Hematopoietic multipotent progenitor cell treated with erythropoietin and hydrocortisone succinate and interleukin-3 and kit ligand, for 6 days (in vitro differentiated cells): ENCODE results near the gene KMT2D.
"Not testable (repeated sequence)": the region's sequence is repeated elsewhere in the genome, so short reads cannot be mapped to it uniquely, and the experiment has no call there.

Experiments used
- DNase-seq: peaks from one replicate; pipeline ENCODE4 v3.0.0-alpha.2; 2015

Gene KMT2D

GRCh38 chr12:49088150-49088931 lies 27.7 kb upstream of the KMT2D start:
- peak; percentile 97 for DNase-seq

- DNase-seq: no peak
Observed at GRCh38 chr12:49086116-49086515, 25.5 kb upstream of the KMT2D start.

- DNase-seq: no peak
Observed at GRCh38 chr12:49084438-49084837, 23.8 kb upstream of the KMT2D start.

DNA sequence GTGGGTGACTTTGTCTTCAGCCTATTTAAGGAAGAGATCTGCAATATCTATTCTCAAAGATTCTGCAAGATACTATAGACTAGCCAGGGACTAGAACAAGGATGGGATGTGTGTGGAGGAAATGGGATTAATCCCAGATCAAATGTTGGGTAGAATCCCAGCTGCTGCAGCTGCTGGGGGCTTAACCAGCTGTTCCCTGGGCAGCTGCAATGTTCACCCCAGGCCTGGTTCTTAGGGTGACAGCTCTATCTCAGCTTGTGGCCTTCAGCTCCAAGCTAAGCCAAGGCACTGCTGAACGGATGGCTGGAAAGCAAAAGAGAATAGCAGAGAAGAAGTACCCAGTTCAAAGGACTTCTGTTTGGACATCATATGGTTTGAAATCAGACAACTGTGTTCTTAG lies 19.2 kb upstream of the KMT2D start:
- no peak for DNase-seq

DNA sequence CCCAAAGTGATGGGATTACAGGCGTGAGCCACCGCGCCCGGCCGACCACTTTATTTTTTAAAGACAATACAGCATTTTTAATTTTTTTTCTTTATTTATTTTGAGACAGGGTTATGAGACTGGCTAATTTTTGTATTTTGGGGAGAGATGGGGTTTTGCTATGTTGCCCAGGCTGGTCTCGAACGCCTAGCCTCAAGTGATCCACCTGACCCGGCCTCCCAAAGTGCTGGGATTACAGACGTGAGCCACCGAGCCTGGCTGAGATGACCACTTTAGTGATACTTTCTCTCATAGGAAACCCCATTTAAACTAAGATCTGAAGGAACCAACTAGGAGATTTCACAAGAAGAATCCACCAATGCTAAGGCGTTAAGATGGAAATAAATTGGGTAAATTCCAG lies 10.4 kb upstream of the KMT2D start:
- DNase-seq: no peak

GRCh38 chr12:49069507-49070346 lies 9.1 kb upstream of the KMT2D start, which contains the start of gene RHEBL1:
TSS of gene RHEBL1 (minus strand) at chr12:49069979. CDS start at chr12:49069785, 194 bp downstream.
- peak; percentile 99 for DNase-seq

GRCh38 chr12:49068879-49069506 lies 8.4 kb upstream of the KMT2D start:
- DNase-seq: no peak

GRCh38 chr12:49066120-49066519 lies 5.5 kb upstream of the KMT2D start:
- no peak for DNase-seq

GRCh38 chr12:49064767-49065152 lies 4.2 kb upstream of the KMT2D start:
- DNase-seq: no peak

DNA sequence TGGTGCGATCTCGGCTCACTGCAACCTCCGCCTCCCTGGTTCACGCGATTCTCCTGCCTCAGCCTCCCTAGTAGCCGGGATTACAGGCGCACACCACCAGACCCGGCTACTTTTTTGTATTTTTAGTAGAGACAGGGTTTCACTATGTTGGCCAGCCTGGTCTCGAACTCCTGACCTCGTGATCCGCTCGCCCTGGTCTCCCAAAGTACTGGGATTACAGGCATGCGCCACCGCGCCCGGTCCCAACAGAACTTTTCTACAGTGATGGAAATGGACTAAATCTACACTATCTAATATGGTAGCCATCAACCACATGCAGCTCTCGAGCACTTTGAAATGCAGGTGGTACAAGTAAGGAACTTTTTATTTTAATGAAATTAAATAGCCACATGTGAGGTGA lies 1.3 kb upstream of the KMT2D start:
- DNase-seq: not testable (repeated sequence)

- no peak for DNase-seq
Observed at GRCh38 chr12:49061157-49061650, 610 bp upstream of the KMT2D start.

GRCh38 chr12:49059299-49060171 lies 1.1 kb downstream of the KMT2D start:
- peak; percentile 65 for DNase-seq

- no peak for DNase-seq
Observed at GRCh38 chr12:49059045-49059298, 1.6 kb downstream of the KMT2D start.

- no peak for DNase-seq
Observed at GRCh38 chr12:49058366-49059044, 2.1 kb downstream of the KMT2D start.

DNA sequence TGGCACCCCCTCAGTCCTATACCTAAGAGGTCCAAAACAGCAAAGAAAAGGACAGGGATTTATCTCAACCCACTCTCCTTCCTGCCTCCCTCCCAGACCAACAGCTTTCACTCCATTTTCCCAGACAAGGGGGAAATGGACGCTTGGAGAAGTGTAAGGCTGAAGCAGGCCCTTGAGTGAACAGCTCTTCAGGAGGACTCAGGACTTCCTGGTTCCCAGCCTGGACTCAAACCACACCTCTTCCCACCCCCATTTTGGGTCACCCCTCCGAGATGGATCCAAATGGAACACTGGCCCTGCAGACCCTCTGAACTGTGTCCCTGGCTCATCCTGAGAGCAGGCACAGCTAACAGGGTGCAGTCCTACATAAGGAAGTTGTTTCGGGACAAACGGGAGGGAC lies 2.7 kb downstream of the KMT2D start:
- DNase-seq: peak; percentile 40

GRCh38 chr12:49055978-49056754 lies 4.4 kb downstream of the KMT2D start:
- DNase-seq: peak; percentile 94

GRCh38 chr12:49055092-49055491 lies 5.5 kb downstream of the KMT2D start:
- no peak for DNase-seq

DNA sequence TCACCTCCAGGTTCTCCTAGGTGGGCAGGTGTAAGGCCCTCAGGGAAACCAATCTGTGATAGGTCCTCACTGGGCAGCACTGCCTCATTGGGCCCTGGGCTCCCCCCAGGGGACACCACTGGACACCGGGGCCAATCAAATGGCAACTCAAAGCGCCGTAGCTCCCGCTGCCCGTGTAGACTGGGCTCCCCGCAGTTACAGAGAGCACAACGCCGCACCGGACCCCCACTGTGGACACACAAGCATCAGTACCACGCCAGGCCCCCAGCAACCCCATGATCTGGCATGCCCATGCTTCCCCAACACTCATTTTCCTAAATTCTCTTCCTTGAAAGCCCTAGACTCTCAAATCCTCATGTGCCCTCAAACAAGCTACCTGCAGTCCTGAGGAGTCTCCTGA lies 6.1 kb downstream of the KMT2D start:
- DNase-seq: no peak

GRCh38 chr12:49054096-49054495 lies 6.5 kb downstream of the KMT2D start:
- no peak for DNase-seq

DNA sequence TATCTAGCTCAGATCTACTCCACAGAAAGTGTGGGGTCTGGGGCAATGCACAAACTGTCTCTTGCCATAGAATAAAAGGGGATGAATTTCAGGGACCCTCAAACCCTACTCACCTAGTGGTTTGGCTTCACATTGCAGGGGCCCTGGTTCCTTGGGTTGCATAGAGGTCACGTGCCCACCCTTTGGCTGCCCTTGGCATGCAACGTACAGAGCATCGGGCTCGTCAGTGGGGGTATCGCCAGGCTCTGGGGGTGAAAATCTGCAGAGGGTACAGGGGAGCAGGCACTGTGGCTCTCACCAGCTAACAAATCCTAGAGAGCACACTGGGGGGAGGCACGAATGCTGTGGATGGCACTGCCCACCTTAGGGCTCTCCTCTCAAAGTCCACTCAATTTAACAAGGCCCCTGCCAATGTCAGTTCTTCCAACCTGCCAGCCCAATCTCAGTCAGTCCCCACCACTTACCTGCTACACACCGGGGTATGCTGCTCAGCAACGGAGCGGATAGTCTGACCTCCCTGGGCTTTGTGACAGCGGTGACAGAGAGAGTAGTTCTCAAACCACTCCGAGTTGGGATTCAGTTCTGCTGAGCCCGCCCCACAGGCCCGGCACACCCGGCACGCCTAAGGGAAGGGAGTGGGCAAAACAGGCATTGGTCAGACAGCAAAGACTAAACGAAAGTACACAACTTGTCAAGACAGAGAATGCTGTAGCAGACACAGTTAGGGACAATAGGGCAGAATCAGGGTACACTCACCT lies 8.0 kb downstream of the KMT2D start:
- DNase-seq: no peak
